Prostate gland (tissue), 2 donors: ENCODE data around the gene L3MBTL4.

Source experiments
- POLR2A ChIP-seq: fragments of 450-650 bp; IDR thresholded peaks from one replicate; pipeline ENCODE4 v1.6.1; 2016; ENCODE audit warnings: antibody characterized with exemption, mild to moderate bottlenecking
- TF ChIP-seq, protein P1 (sequence below), 4 experiments: fragments of 200-600 bp in 2 of 4; fragments of 450-650 bp in 2 of 4; sonication (generic) in 2 of 4; IDR thresholded peaks; 1 replicate in 3 of 4; 2 replicates in 1 of 4; pipeline ENCODE4 v1.5.1; 2016 to 2019; ENCODE audit warnings: antibody characterized with exemption in 4 of 4, mild to moderate bottlenecking in 2 of 4, moderate library complexity in 2 of 4

DNA sequence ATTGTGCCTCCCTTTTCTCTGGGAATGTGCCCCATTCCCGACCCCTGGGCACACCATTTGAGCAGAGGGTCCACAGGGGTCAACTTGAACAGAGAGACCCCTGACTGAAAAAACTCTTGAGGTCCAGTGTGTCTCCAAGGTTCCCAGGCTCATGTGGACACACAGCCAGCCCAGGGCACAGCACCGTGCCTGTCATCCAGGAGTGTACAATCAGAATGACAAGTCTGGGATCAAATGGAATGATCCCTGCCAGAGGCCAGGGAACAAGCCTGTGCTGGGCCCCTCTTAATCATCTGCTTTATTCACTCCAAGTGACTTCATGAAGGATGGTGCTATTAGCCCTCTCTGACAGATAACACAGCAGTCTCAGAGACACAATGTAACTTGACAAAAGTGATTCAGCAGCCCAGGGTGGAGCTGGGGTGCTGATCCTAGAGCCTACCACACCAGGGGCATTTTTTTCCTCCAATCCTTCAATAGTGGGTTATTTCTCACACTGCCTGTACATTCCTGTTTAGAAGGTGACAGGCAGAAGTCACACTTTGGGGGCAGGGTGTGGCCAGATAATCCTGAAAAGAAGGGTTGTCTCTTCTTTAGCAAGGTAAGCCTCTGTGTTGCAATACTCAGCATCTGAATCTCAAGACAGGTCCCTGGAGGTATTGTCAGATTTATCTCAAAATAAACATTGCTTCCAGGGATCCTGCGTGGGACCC is 435.4 kb downstream of the L3MBTL4 start:
- TF ChIP-seq POLR2A, result no peak
- TF ChIP-seq, protein P1, sequence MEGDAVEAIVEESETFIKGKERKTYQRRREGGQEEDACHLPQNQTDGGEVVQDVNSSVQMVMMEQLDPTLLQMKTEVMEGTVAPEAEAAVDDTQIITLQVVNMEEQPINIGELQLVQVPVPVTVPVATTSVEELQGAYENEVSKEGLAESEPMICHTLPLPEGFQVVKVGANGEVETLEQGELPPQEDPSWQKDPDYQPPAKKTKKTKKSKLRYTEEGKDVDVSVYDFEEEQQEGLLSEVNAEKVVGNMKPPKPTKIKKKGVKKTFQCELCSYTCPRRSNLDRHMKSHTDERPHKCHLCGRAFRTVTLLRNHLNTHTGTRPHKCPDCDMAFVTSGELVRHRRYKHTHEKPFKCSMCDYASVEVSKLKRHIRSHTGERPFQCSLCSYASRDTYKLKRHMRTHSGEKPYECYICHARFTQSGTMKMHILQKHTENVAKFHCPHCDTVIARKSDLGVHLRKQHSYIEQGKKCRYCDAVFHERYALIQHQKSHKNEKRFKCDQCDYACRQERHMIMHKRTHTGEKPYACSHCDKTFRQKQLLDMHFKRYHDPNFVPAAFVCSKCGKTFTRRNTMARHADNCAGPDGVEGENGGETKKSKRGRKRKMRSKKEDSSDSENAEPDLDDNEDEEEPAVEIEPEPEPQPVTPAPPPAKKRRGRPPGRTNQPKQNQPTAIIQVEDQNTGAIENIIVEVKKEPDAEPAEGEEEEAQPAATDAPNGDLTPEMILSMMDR (IDR thresholded peaks at IDR 0.05), result no peak
